Measurements from ENCODE around the gene CIAO2A.

- TF ChIP-seq EZH2 (IDR thresholded peaks at IDR 0.05; ENCODE audit: borderline replicate concordance, low read depth, low read length, severe bottlenecking) (no peak), CTCF (IDR thresholded peaks at IDR 0.05; ENCODE audit: extremely low read depth in 1 of 2, insufficient read depth in 1 of 2, low read depth in 1 of 2, low read length in 2 of 2) (no peak), POLR2A (IDR thresholded peaks at IDR 0.05; ENCODE audit: low read depth, low read length) (no peak), MAX (IDR thresholded peaks at IDR 0.05; ENCODE audit: insufficient read depth, insufficient read length) (no peak), JUN (IDR thresholded peaks at IDR 0.05; ENCODE audit: borderline replicate concordance, insufficient read depth, insufficient read length, low read depth) (no peak)
Observed at GRCh38 chr15:64023220-64023619, 70.4 kb downstream of the CIAO2A start.
